Small intestine (tissue), 7 donors: Measurements from ENCODE around the gene GTF2A1. TPM values are rescaled to one million over a fixed set of nuclear protein-coding genes. Genes with fewer than 3 reads are reported as not detected.

ENCODE experiments used
- DNase-seq, 2 donors: peaks; one replicate each; pipeline versions ENCODE4 v3.0.0 to v3.0.0-alpha.2; 2013
- FAIRE-seq: peaks from 2 replicates; lab custom pipeline; 2012; peaks lifted over from hg19 to GRCh38; lab: Jason Lieb, UNC
- H3K27ac ChIP-seq, 3 donors: one replicate each; pipeline ENCODE4 v1.5.1; 2013; ENCODE audit warnings: low read length in 2 of 3, mild to moderate bottlenecking in 2 of 3, control low read depth in 1 of 3, inconsistent platforms in 1 of 3, low read depth in 1 of 3, moderate library complexity in 1 of 3
- H3K27me3 ChIP-seq, 3 donors: one replicate each; pipeline ENCODE4 v1.6.1; 2013; ENCODE audit warnings: low read length in 3 of 3, inconsistent platforms in 1 of 3; ENCODE audit not compliant: control insufficient read depth in 3 of 3, insufficient read depth in 3 of 3
- H3K36me3 ChIP-seq, 3 donors: one replicate each; pipeline ENCODE4 v1.6.1; 2013; ENCODE audit warnings: low read length in 3 of 3, inconsistent platforms in 1 of 3, low read depth in 1 of 3, mild to moderate bottlenecking in 1 of 3, moderate library complexity in 1 of 3; ENCODE audit not compliant: control insufficient read depth in 3 of 3, insufficient read depth in 2 of 3
- H3K4me1 ChIP-seq, 3 donors: one replicate each; pipeline ENCODE4 v1.6.1; 2013; ENCODE audit warnings: low read length in 2 of 3, inconsistent platforms in 1 of 3, low read depth in 1 of 3, mild to moderate bottlenecking in 1 of 3, moderate library complexity in 1 of 3; ENCODE audit not compliant: control insufficient read depth in 3 of 3, insufficient read depth in 2 of 3
- H3K4me3 ChIP-seq, 3 donors: one replicate each; pipeline ENCODE4 v1.5.1; 2013; ENCODE audit warnings: low read length in 3 of 3, control low read depth in 1 of 3, inconsistent platforms in 1 of 3, low read depth in 1 of 3, mild to moderate bottlenecking in 1 of 3, moderate library complexity in 1 of 3
- H3K9me3 ChIP-seq, 2 donors: one replicate each; pipeline ENCODE4 v1.6.1; 2013; ENCODE audit warnings: low read depth in 1 of 2, low read length in 1 of 2; ENCODE audit not compliant: control insufficient read depth in 2 of 2, insufficient read depth in 1 of 2
- WGBS, 3 donors: extraction: QIAGEN DNeasy Blood & Tissue Kit; methylation state at CpG; one replicate each; pipeline ENCODE4 v1.1.7; 2013; 5-methylcytosine and 5-hydroxymethylcytosine counted together
- polyA plus RNA-seq, 4 donors: library from polyadenylated mRNA; stranded (reverse) in 3 of 4; unstranded in 1 of 4; fragments of 200-250 nt in 3 of 4; fragments of 120-200 nt in 1 of 4; gene quantifications; one replicate each; pipeline versions ENCODE4 v1.2.1 to v1.2.3, GENCODE V29; 2013
- donor health status: healthy with polysubstance abuse.
- donor health status: control.
- donor health status: control.
- donor health status: Bipolar disorder and iron deficiency.
- donor health status: healthy.

Gene GTF2A1
- polyA plus RNA-seq, 4 donors = 4.9 to 19.1 (median 7.9) TPM

DNA sequence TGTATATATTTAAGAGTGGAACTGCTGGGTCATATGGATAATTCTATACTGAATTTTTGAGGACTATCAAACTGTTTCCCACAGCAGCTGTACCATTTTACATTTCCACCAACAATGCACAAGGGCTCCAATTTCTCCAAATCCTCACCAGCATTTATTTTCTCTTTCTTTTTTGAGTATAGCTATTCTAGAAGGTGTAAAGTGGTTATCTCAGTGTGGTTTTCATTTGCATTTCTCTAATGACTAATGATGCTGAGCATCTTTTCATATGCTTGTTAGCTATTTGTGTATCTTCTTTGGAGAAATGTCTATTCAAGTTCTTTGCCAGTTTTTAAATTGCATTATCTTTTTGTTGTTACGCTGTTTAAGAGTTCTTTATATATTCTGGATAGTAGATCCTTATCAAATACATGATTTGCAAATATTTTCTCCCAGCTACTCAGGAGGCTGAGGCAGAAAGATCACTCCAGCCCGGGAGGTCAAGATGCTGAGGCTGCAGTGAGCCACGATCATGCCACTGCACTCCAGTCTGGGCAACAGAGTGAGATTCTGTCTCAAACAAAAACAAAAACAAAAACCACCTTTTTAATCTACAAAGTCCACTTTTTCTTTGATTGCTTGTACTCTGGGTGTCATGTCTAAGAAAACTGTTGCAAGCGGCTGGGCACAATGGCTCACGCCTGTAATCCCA, 32.8 kb downstream of the GTF2A1 start:
- H3K36me3 ChIP-seq = peaks cover 2 to 20% (median 5%) of the 10 kb centered on the region in 3 donors

GRCh38 chr14:81179631-81180030, 41.1 kb downstream of the GTF2A1 start:
- 77 to 98% (median 91%) methylated on average over 2 of the region's 2 CpGs for whole genome bisulfite sequencing, 3 donors
- Histone ChIP-seq H3K27ac (no peak overlapping the region), H3K4me1 (no peaks in the 10 kb centered on the region), H3K36me3 (peaks cover 0 to 4% (median 4%) of the 10 kb centered on the region in 3 donors), H3K4me3 (no peak overlapping the region), H3K9me3 (no peaks in the 10 kb centered on the region), H3K27me3 (no peaks in the 10 kb centered on the region)
- no peak for DNase-seq
- no peak for FAIRE-seq

More for the DNA sequence above, 32.8 kb downstream of the GTF2A1 start:
- FAIRE-seq (no peak), DNase-seq (no peak)
- Histone ChIP-seq H3K9me3 (no peaks in the 10 kb centered on the region), H3K27ac (no peak overlapping the region), H3K4me1 (no peaks in the 10 kb centered on the region), H3K4me3 (no peak overlapping the region), H3K27me3 (no peaks in the 10 kb centered on the region)
- WGBS, 3 donors = 86 to 90% (median 89%) methylated on average over 5 of the region's 5 CpGs

DNA sequence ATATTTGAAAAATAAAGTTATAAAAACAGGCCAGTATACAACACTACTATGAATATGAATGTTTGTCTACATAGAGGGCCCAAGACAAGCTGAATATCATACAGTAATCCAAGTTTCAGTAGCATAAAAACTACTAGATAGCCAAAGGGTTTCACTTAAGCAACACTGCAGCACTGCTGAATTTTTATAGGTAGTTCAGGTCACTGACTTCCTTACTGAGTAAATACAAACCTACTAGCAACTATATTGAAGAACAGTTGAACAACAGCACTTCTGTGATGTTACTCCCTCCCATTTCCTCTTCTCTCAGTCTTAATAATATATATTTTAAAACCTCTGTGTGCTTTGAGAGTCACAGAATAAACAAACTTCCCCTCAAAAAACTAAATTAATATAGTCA, 42.7 kb downstream of the GTF2A1 start:
- Histone ChIP-seq H3K27me3 (no peaks in the 10 kb centered on the region), H3K4me3 (no peak overlapping the region), H3K36me3 (peaks cover 0 to 4% (median 4%) of the 10 kb centered on the region in 3 donors), H3K4me1 (no peaks in the 10 kb centered on the region), H3K9me3 (no peaks in the 10 kb centered on the region), H3K27ac (peak overlapping the region in 2 of 3 donors; percentile 31 to 64)
- DNase-seq (peak; percentile 6 to 34), FAIRE-seq (no peak)

GRCh38 chr14:81177225-81177624, 43.5 kb downstream of the GTF2A1 start:
- Histone ChIP-seq H3K4me1 (no peaks in the 10 kb centered on the region), H3K36me3 (peaks cover 0 to 4% (median 4%) of the 10 kb centered on the region in 3 donors), H3K27me3 (no peaks in the 10 kb centered on the region), H3K4me3 (peak overlapping the region in 1 of 3 donors; percentile 27), H3K27ac (peak overlapping the region in 2 of 3 donors; percentile 3 to 16), H3K9me3 (no peaks in the 10 kb centered on the region)
- DNase-seq (no peak), FAIRE-seq (no peak)
- WGBS, 3 donors = 47 to 67% (median 63%) methylated on average over 1 of the region's 1 CpG

GRCh38 chr14:81176241-81176640, 44.5 kb downstream of the GTF2A1 start:
- peak in 1 of 2 donors; percentile 42 for DNase-seq
- Histone ChIP-seq H3K4me3 (no peak overlapping the region), H3K27ac (no peak overlapping the region), H3K4me1 (no peaks in the 10 kb centered on the region), H3K36me3 (peaks cover 0 to 2% (median 0%) of the 10 kb centered on the region in 3 donors), H3K9me3 (no peaks in the 10 kb centered on the region), H3K27me3 (no peaks in the 10 kb centered on the region)
- WGBS, 3 donors = 87 to 89% (median 88%) methylated on average over 3 of the region's 3 CpGs
- FAIRE-seq = no peak

DNA sequence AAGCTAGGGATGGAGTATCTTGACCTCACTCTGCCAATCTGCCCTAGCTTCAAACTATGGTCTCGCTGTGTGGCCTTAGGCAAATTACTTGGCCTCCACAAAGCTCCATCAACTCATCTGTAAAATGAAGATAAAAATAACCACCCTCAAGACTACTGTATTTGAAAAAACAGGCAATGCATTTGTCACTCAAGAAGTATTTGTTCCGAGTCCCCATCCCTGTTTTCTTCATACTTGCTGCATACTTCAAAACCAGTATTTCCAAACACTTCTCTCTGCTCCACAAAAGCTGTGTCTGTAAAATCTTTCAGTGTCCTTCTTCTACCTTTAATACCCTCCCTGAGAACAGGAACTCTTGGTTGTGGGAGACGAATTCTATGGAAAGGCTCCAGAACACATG, 47.9 kb downstream of the GTF2A1 start:
- 82 to 89% (median 88%) methylated on average over 3 of the region's 3 CpGs for WGBS, 3 donors
- H3K4me3 ChIP-seq = no peak overlapping the region
- no peaks in the 10 kb centered on the region for H3K9me3 ChIP-seq
- peaks cover 0 to 4% (median 0%) of the 10 kb centered on the region in 3 donors for H3K4me1 ChIP-seq
- no peaks in the 10 kb centered on the region for H3K36me3 ChIP-seq
- H3K27me3 ChIP-seq = no peaks in the 10 kb centered on the region
- DNase-seq (no peak), FAIRE-seq (no peak)
- H3K27ac ChIP-seq = no peak overlapping the region

DNA sequence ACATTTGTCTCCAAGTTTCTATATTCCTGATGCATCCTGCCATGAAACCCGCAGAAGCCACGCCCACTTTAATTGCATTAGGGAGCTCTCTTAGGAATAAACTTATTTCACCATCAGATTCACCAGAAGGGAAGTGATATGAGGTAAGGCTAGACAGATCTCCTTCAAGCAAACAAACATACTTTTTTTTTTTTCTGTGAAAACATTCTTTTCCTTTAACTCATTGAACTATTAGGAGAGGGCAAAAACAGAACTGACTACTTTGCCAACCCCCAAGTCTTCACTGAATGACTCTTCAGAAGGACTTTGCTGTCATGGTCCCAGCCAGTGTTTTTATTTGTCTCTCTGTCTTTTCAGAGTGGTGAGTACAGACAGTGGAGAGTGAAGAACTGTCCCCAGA, 48.4 kb downstream of the GTF2A1 start:
- H3K36me3 ChIP-seq = no peaks in the 10 kb centered on the region
- H3K4me1 ChIP-seq = peaks cover 0 to 4% (median 0%) of the 10 kb centered on the region in 3 donors
- no peaks in the 10 kb centered on the region for H3K27me3 ChIP-seq
- H3K27ac ChIP-seq = no peak overlapping the region
- H3K4me3 ChIP-seq = no peak overlapping the region
- peak in 1 of 2 donors; percentile 20 for DNase-seq
- no peak for FAIRE-seq
- WGBS, 3 donors = 45 to 69% (median 55%) methylated on average over 2 of the region's 2 CpGs
- no peaks in the 10 kb centered on the region for H3K9me3 ChIP-seq

GRCh38 chr14:81170829-81171195, 49.9 kb downstream of the GTF2A1 start:
- DNase-seq = no peak
- peak overlapping the region in 2 of 3 donors; percentile 48 to 97 for H3K27ac ChIP-seq
- FAIRE-seq = no peak
- peaks cover 0 to 4% (median 0%) of the 10 kb centered on the region in 3 donors for H3K4me1 ChIP-seq
- no peaks in the 10 kb centered on the region for H3K36me3 ChIP-seq
- H3K4me3 ChIP-seq = no peak overlapping the region
- no peaks in the 10 kb centered on the region for H3K9me3 ChIP-seq
- no peaks in the 10 kb centered on the region for H3K27me3 ChIP-seq
- 10 to 19% (median 19%) methylated on average over 3 of the region's 3 CpGs for WGBS, 3 donors
